ENCODE data around the gene RBAK. TPM values are rescaled to one million over a fixed set of nuclear protein-coding genes. Genes with fewer than 3 reads are reported as not detected.
"Not testable (repeated sequence)": the region's sequence is repeated elsewhere in the genome, so short reads cannot be mapped to it uniquely, and the experiment has no call there.

RBAK gene
- total RNA-seq, 1 experiment from 2014 or later, result 8.4 TPM

GRCh38 chr7:5027796-5028410 is 17.8 kb upstream of the RBAK start:
- DNase-seq (ENCODE audit: low read depth in 1 of 2, low spot score in 2 of 2), result peak in 1 of 2 experiments; percentile 36
- not testable (repeated sequence) for H3K9me3 ChIP-seq (replicated peaks); H3K27ac ChIP-seq; H3K4me3 ChIP-seq; H3K36me3 ChIP-seq; H3K4me1 ChIP-seq (replicated peaks); H3K27me3 ChIP-seq (replicated peaks)

GRCh38 chr7:5033186-5033585 is 12.5 kb upstream of the RBAK start:
- not testable (repeated sequence) for H3K4me1 ChIP-seq (replicated peaks); DNase-seq (ENCODE audit: low read depth in 1 of 2, low spot score in 2 of 2); H3K36me3 ChIP-seq; H3K27ac ChIP-seq; H3K9me3 ChIP-seq (replicated peaks); H3K4me3 ChIP-seq; H3K27me3 ChIP-seq (replicated peaks)

DNA sequence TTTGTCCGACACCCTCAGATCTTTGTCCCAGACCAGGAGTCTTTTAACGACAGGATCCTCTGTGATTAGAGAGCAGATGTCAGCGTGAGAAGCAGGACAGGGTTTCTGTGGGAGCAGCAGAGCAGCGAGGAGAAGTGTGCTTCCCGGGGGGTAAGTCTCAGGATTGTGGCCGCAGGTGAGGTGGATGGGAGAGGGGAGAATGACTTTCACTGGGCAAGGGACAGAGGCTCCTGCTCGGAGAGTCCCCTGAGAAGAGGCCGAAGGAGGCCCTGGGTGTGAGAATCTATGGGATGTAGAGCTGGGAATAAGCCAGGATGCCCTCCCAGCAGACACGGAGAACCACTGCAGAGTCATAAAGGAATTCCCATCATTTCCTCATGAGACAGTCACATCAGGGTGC is 10.4 kb upstream of the RBAK start:
- Histone ChIP-seq H3K4me1 (replicated peaks) (no peaks in the 10 kb centered on the region), H3K4me3 (no peak overlapping the region), H3K27me3 (replicated peaks) (no peaks in the 10 kb centered on the region), H3K36me3 (no peaks in the 10 kb centered on the region), H3K27ac (no peak overlapping the region), H3K9me3 (replicated peaks) (no peaks in the 10 kb centered on the region)
- DNase-seq (ENCODE audit: low read depth in 1 of 2, low spot score in 2 of 2), result peak in 1 of 2 experiments; percentile 37

DNA sequence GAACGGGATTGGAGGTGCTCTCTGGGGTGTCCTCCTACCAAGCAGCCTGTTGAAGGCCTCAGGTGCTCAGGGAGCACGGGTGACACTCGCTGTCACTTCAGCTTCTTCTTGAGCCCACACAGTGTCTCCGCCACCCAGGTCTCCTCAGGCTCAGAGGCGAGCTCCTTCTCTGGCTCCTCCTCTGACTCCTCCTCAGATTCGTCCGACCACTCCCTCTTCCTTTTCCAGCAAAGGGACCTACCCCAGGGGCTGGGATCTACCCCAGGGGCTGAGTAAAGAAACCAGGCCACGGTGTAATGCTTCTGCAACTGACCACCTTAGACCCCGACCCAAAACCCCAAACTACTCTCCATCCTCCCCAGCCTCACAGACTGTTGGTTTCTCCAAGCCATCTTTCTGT is 9.2 kb upstream of the RBAK start:
- no peaks in the 10 kb centered on the region for H3K27me3 ChIP-seq (replicated peaks)
- H3K9me3 ChIP-seq (replicated peaks), result no peaks in the 10 kb centered on the region
- H3K4me1 ChIP-seq (replicated peaks), result no peaks in the 10 kb centered on the region
- no peak overlapping the region for H3K27ac ChIP-seq
- H3K36me3 ChIP-seq, result no peaks in the 10 kb centered on the region
- H3K4me3 ChIP-seq, result no peak overlapping the region
- no peak for DNase-seq (ENCODE audit: low read depth in 1 of 2, low spot score in 2 of 2)

- peaks cover 3% of the 10 kb centered on the region for H3K36me3 ChIP-seq
- peaks cover 3% of the 10 kb centered on the region for H3K4me1 ChIP-seq (replicated peaks)
- H3K27me3 ChIP-seq (replicated peaks), result no peaks in the 10 kb centered on the region
- DNase-seq (ENCODE audit: low read depth in 1 of 2, low spot score in 2 of 2), result no peak
- H3K4me3 ChIP-seq, result no peak overlapping the region
- no peak overlapping the region for H3K27ac ChIP-seq
- no peaks in the 10 kb centered on the region for H3K9me3 ChIP-seq (replicated peaks)
Measured at GRCh38 chr7:5041047-5041446, 4.6 kb upstream of the RBAK start.

DNA sequence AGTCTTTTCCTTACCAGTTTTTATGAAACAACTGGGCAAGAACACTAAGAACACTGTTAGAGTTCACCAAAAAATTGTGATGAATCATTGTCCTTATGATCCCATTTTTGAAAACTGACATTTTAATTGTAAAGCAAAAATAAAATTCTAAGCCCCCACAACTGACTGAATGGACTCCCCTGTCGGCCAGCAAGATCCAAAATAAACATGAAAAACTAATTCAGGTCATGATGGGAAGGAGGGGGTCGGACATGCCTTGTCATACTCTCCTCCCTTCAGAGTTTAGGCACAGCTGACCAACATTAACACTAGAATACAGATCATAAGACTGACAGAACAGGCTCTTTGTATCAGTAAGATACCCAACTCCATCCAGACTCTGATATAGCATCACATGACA is 2.0 kb upstream of the RBAK start:
- H3K4me3 ChIP-seq, result no peak overlapping the region
- H3K27me3 ChIP-seq (replicated peaks), result no peaks in the 10 kb centered on the region
- peaks cover 8% of the 10 kb centered on the region for H3K36me3 ChIP-seq
- DNase-seq (ENCODE audit: low read depth in 1 of 2, low spot score in 2 of 2), result no peak
- H3K4me1 ChIP-seq (replicated peaks), result peaks cover 3% of the 10 kb centered on the region
- no peak overlapping the region for H3K27ac ChIP-seq
- no peaks in the 10 kb centered on the region for H3K9me3 ChIP-seq (replicated peaks)

DNA sequence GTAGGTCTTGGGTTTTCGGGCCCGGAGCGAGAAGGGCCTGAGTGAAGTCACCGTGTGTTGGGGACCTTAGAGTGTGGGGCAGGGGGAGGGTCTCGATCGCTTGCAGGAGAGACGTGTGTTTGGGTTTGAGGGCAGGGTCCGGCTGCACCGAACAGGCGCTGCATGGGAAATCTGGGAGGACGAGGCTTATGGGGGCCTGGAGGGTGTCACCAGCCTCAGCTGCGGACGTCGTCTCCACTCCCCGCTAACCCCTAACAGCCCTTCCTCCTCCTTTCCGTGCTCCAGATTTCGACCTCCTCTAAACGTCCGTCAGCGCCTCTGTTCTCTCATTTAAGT is 705 bp downstream of the RBAK start:
- DNase-seq (ENCODE audit: low read depth in 1 of 2, low spot score in 2 of 2); H3K9me3 ChIP-seq (replicated peaks); H3K4me1 ChIP-seq (replicated peaks); H3K27me3 ChIP-seq (replicated peaks): not testable (repeated sequence)
- H3K4me3 ChIP-seq, result peak overlapping the region; percentile 86
- H3K36me3 ChIP-seq, result peaks cover 19% of the 10 kb centered on the region
- H3K27ac ChIP-seq, result peak overlapping the region; percentile 77

GRCh38 chr7:5047127-5047526 is 1.5 kb downstream of the RBAK start:
- not testable (repeated sequence) for DNase-seq (ENCODE audit: low read depth in 1 of 2, low spot score in 2 of 2); H3K4me3 ChIP-seq

DNA sequence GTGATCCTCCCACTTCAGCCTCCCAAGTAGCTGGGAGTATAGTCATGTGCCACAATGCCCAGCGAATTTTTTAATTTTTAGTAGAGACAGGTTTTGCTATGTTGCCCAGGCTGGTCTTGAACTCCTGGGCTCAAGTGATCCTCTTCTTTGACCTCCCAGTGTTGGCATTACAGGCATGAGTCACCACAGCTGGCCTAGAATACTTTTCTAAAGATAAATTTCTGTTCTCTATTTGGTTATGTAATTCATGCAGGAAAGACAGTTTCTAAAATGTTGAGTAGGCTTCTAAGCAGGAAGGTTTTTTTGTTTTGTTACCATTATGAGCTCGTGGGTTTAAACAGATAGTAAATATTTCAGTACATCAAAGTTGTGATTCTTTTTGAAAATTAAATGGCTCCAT is 5.0 kb downstream of the RBAK start:
- Histone ChIP-seq H3K27ac (no peak overlapping the region), H3K4me3 (no peak overlapping the region), H3K9me3 (replicated peaks) (no peaks in the 10 kb centered on the region), H3K4me1 (replicated peaks) (no peaks in the 10 kb centered on the region; the same call in 1 of the 2 replicates), H3K36me3 (peaks cover 28% of the 10 kb centered on the region), H3K27me3 (replicated peaks) (no peaks in the 10 kb centered on the region)
- DNase-seq (ENCODE audit: low read depth in 1 of 2, low spot score in 2 of 2), result no peak

More at GRCh38 chr7:5047127-5047526, 1.5 kb downstream of the RBAK start:
- peaks cover 23% of the 10 kb centered on the region for H3K36me3 ChIP-seq
- H3K27ac ChIP-seq; H3K27me3 ChIP-seq (replicated peaks); H3K4me1 ChIP-seq (replicated peaks); H3K9me3 ChIP-seq (replicated peaks): not testable (repeated sequence)

GRCh38 chr7:5051731-5052130 is 6.1 kb downstream of the RBAK start:
- not testable (repeated sequence) for H3K9me3 ChIP-seq (replicated peaks); H3K27ac ChIP-seq; DNase-seq (ENCODE audit: low read depth in 1 of 2, low spot score in 2 of 2); H3K4me1 ChIP-seq (replicated peaks); H3K27me3 ChIP-seq (replicated peaks); H3K4me3 ChIP-seq
- H3K36me3 ChIP-seq, result peaks cover 23% of the 10 kb centered on the region

DNA sequence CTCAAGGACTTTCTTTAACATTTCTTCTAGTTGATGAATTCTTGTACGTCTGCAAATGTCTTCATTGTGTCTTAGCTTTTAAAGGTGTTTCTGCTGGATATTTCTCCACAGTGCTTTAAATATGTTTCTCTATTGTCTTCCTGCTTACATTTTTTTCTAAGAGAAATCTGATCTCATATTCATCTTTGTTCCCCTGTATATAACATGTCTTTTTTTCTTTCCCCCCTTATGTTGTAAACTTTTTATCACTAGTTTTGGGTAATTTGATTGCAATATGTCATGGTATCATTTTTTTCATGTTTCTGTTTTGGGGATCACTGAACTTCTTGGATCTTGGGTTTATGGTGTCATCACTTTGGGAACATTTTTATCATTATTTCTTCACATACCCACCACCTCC is 7.5 kb downstream of the RBAK start:
- Histone ChIP-seq H3K4me1 (replicated peaks) (no peaks in the 10 kb centered on the region), H3K27ac (no peak overlapping the region), H3K27me3 (replicated peaks) (no peaks in the 10 kb centered on the region), H3K9me3 (replicated peaks) (no peaks in the 10 kb centered on the region), H3K36me3 (peaks cover 32% of the 10 kb centered on the region), H3K4me3 (no peak overlapping the region)
- no peak for DNase-seq (ENCODE audit: low read depth in 1 of 2, low spot score in 2 of 2)

- DNase-seq (ENCODE audit: low read depth in 1 of 2, low spot score in 2 of 2), result no peak
- Histone ChIP-seq H3K36me3 (peaks cover 98% of the 10 kb centered on the region), H3K4me3 (no peak overlapping the region), H3K27ac (no peak overlapping the region), H3K27me3 (replicated peaks) (no peaks in the 10 kb centered on the region), H3K9me3 (replicated peaks) (peaks cover 46% of the 10 kb centered on the region), H3K4me1 (replicated peaks) (no peaks in the 10 kb centered on the region)
Measured at GRCh38 chr7:5063698-5064097, 18.0 kb downstream of the RBAK start.

DNA sequence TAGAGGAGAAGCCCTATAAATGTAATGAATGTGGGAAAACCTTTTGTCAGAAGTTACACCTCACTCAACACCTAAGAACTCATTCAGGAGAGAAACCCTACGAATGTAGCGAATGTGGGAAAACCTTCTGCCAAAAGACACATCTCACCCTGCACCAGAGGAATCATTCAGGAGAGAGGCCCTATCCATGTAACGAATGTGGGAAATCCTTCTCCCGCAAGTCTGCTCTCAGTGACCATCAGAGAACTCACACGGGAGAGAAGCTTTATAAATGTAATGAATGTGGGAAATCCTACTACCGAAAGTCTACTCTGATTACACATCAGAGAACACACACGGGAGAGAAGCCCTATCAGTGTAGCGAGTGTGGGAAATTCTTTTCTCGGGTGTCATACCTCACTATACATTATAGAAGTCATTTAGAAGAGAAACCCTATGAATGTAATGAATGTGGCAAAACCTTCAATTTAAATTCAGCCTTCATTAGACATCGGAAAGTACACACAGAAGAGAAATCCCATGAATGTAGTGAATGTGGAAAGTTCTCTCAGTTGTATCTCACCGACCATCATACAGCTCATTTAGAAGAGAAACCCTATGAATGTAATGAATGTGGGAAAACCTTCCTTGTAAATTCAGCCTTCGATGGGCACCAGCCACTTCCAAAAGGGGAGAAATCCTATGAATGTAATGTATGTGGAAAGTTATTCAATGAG is 18.9 kb downstream of the RBAK start:
- Histone ChIP-seq H3K4me3 (no peak overlapping the region), H3K27ac (no peak overlapping the region), H3K27me3 (replicated peaks) (no peaks in the 10 kb centered on the region), H3K4me1 (replicated peaks) (no peaks in the 10 kb centered on the region), H3K9me3 (replicated peaks) (peaks cover 46% of the 10 kb centered on the region), H3K36me3 (peaks cover 89% of the 10 kb centered on the region)
- DNase-seq (ENCODE audit: low read depth in 1 of 2, low spot score in 2 of 2), result peak in 1 of 2 experiments; percentile 32

GRCh38 chr7:5065107-5065407 is 19.4 kb downstream of the RBAK start:
- peaks cover 49% of the 10 kb centered on the region for H3K9me3 ChIP-seq (replicated peaks)
- DNase-seq (ENCODE audit: low read depth in 1 of 2, low spot score in 2 of 2), result no peak
- no peak overlapping the region for H3K27ac ChIP-seq
- no peak overlapping the region for H3K4me3 ChIP-seq
- H3K27me3 ChIP-seq (replicated peaks), result no peaks in the 10 kb centered on the region
- peaks cover 84% of the 10 kb centered on the region for H3K36me3 ChIP-seq
- no peaks in the 10 kb centered on the region for H3K4me1 ChIP-seq (replicated peaks)

DNA sequence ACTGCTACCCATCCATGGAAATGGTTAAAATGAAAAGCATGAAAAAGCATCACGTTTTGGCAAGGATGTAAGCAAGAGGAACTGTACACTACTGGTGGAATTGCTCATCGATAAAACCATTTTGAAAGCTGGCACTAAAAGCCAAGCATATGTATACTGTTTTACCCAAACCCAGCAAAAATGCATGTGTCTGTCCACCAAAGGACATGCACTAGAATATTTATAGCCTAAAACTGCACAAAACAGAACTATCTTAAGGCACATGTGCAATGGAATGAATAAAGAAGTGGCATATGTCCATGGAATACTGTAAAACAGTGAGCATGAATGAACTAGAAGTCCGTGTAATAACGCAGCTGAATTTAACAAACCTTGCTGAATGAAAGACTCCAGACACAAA is 22.9 kb downstream of the RBAK start:
- Histone ChIP-seq H3K36me3 (peaks cover 51% of the 10 kb centered on the region), H3K27ac (no peak overlapping the region), H3K9me3 (replicated peaks) (peaks cover 49% of the 10 kb centered on the region), H3K27me3 (replicated peaks) (no peaks in the 10 kb centered on the region), H3K4me1 (replicated peaks) (no peaks in the 10 kb centered on the region), H3K4me3 (no peak overlapping the region)
- DNase-seq (ENCODE audit: low read depth in 1 of 2, low spot score in 2 of 2), result no peak
